HG02870 (cell line): ENCODE data around the gene PDE1A.

Experiments
- ATAC-seq: cut with Tn5 transposase; IDR thresholded peaks from one replicate; pipeline ENCODE4 v1.9.1; 2021; ENCODE audit warnings: mild to moderate bottlenecking, moderate library complexity; ENCODE audit not compliant: unreplicated experiment

The PDE1A gene

DNA sequence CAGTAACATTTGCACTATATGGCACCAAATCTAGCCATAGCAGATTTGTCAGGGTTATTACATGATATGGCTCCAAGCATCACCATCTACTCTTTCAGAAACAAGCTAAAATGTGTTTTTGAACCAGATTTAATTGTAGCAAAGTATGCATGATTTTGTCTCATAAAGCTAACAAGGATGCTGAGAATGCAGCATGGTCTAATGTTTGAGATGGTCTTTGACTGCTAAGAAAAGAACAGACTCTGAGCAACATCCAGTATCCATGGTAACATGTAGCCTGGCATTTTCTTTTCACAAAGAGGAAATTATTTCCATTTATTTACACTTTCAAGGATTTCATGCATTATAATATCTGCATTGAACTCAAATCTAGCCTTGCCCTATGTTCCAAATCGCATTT is 206.5 kb downstream of the PDE1A start:
- ATAC-seq, result no peak

GRCh38 chr2:182210669-182211068 is 216.2 kb downstream of the PDE1A start:
- ATAC-seq, result no peak

GRCh38 chr2:182208421-182208820 is 218.4 kb downstream of the PDE1A start:
- ATAC-seq, result no peak

DNA sequence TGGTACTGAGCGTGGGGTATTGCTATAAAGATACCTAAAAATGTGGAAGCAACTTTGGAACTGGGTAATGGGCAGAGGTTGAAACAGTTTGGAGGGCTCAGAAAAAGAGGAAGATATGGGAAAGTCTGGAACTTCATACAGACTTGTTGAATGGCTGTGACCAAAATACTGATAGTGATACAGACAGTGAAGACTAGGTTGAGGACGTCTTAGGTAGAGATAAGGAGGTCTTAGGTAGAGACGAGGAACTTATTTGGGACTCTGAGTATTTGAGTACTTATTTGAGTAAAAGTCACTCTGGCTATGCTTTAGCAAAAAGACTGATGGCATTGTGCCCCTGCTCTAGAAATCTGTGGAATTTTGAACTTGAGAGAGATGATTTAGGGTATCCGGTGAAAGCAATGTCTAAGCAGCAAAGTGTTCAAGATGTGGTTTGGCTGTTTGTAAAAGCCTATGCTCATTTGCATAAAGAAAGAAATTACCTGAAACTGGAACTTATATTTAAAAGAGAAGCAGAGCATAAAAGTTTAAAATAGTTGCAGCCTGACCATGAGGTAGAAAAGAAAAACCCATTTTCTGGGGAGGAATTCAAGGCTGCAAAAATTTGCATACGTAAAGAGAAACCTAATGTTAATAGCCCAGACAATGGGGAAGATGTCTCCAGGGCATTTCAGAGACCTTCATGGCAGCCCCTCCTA is 219.6 kb downstream of the PDE1A start:
- ATAC-seq, result peak; percentile 69

DNA sequence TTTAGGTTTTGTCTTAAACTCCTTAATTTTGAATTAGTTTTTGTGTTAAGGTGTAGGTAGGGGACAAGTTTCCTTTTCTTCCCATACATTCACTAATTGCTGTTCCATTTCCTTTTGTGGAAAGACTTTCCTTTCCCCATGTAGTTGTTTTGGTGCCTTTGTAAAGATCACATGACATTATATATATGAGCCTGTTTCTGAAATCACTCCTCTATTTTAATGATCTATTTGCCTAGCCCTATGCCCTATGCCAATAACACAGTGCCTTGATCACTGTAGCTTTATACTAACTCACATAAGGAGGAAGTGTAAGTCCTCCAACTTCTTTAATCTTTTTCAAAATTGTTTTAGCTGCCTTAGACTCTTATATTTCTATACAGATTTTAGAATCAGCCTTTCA is 229.3 kb downstream of the PDE1A start:
- ATAC-seq, result no peak

DNA sequence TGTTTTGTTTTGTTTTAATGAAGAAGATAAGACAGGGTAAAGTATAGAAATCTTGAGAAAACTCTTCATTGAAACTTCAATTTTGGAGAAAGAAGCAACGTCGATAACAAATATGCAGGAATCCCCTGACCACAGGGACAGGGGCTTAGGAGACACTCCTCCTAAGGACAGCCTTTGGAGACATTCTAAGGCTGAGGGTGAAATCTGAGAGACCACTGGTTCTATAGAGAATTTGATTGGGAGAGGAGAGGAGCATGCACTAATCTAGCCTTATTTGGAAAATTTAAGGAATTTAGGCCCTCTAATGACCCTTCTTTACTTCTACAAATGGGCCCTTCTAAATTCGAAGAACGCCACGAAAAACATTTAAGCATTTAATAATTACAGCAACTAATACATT is 233.5 kb downstream of the PDE1A start:
- ATAC-seq, result no peak

GRCh38 chr2:182191061-182191460 is 235.8 kb downstream of the PDE1A start:
- ATAC-seq, result no peak

GRCh38 chr2:182187130-182187529 is 239.7 kb downstream of the PDE1A start:
- no peak for ATAC-seq

- ATAC-seq, result peak; percentile 62
Measured at GRCh38 chr2:182186132-182186735, 240.6 kb downstream of the PDE1A start.

- no peak for ATAC-seq
Measured at GRCh38 chr2:182182436-182182835, 244.4 kb downstream of the PDE1A start.

GRCh38 chr2:182181381-182181780 is 245.5 kb downstream of the PDE1A start:
- no peak for ATAC-seq

- no peak for ATAC-seq
Measured at GRCh38 chr2:182179176-182179575, 247.7 kb downstream of the PDE1A start.

DNA sequence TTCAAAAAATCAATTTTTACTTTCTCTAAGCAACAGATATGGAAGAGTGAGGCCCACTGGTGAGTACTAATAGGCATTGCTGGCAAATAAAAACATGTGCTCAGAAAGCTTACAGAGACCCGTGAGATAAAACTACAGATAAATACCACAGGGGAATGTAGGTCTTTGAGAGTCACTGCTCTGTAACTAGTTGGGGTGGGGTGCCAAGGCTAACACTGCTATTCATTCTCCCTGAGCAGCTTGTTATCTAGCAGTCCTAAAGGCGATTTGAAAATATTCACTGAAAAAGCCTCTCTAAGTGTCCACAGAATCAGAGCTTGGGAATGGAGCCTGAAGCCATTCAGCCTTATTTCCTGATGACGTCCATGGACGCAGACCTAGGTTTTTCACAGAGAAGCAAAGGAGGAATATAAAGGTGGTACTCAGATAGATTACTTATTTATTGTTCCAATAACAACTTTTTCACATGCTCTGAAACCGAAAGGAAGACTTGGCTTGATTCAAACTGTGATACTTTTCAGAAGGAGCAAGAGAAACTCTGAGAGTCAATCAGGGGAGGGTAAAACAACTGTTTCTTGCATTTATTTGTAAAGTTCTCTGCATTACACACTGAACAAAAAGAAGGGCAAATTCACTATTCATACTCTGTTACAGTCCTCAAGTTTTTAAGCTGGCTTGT is 252.8 kb downstream of the PDE1A start:
- ATAC-seq, result no peak

GRCh38 chr2:182170341-182170740 is 256.5 kb downstream of the PDE1A start:
- no peak for ATAC-seq

DNA sequence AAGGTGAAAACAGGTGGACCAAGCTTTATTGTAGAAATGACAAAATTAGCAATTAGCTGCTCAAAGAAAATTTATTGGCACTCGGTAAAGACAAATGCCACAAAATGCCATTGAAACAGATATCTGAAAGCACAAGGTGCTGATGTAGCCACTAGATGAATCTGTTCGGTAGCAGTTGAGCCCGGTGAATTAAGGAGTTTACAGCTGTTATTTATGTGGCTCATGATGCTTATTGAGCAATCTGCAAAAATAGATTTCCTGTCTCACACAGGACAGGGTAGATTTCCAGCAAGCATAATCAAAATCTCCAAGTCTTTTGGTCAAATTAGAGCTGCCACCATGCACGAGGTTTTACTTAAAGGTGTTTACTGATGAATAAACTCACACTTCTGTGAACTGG is 259.0 kb downstream of the PDE1A start:
- no peak for ATAC-seq

- ATAC-seq, result no peak
Measured at GRCh38 chr2:182166841-182167240, 260.0 kb downstream of the PDE1A start.

DNA sequence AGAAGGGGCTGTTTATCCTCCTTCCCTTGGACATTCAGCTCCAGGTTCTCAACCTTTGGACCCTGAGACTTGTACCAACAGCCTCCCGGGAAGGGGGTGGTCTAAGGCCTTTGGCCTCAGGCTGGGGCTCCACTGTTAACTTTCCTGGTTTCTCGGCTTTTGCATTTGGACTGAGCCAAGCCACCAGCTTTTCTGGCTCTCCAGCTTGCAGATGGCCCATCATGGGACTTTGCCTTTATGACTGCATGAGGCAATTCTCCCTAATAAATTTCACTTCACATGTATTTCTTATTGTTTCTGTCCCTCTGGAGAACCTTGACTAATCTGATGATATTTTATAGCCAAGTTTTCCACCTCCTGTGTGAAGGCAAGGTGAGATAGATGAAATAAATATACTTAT is 260.4 kb downstream of the PDE1A start:
- no peak for ATAC-seq

DNA sequence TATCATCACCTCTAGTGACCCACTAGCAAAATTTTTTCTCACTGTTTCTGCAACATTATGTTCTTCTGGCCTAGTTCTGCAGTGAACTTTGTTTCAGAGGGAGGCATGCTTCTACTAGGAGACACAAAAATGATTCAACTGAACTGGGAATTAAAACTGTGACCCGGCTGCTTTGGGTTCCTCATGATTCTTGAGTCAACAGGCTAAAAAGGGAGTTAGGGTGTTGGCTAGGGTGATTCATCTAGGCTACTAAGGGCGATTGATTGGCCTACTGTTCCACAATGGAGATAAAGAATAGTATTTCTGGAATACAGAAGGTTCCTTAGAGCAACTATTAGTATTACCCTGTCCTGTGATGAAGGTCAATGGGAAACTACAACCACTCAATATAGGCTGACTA is 261.6 kb downstream of the PDE1A start:
- no peak for ATAC-seq

DNA sequence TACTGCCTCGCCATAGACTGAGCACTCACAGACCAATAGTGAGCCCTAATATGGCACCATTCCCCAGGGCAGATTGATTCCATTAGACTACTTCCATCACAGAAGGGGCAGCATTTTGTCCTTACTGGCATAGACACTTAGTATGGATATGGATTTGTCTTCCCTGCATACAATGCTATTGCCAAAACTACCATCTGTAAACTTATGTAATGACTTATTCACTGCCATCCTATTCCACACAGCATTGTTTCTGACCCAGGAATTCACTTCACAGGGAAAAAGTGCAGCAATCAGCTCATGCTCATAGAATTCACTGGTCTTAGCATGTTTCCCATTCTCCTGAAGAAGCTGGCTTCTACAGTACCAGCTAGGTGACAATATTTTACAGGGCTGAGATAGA is 262.1 kb downstream of the PDE1A start:
- ATAC-seq, result no peak

DNA sequence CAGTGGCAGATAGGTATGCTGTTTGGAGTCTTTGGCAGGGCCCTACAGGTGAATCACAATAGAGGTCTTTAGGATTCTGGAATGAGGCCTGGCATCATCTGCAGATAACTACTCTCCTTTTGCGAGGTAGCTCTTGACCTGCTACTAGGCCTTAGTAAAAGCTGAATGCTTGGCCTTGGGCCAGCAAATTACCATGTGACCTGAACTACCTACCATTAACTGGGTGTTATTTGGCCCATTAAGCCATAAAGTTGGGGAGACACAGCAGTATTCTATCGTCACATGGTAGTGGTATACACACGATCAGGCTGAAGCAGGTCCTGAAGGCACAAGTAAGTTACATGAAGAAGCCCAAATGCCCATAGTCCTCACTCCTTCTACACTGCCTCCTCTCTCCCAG is 263.0 kb downstream of the PDE1A start:
- ATAC-seq, result no peak

GRCh38 chr2:182148344-182148743 is 278.5 kb downstream of the PDE1A start:
- no peak for ATAC-seq

DNA sequence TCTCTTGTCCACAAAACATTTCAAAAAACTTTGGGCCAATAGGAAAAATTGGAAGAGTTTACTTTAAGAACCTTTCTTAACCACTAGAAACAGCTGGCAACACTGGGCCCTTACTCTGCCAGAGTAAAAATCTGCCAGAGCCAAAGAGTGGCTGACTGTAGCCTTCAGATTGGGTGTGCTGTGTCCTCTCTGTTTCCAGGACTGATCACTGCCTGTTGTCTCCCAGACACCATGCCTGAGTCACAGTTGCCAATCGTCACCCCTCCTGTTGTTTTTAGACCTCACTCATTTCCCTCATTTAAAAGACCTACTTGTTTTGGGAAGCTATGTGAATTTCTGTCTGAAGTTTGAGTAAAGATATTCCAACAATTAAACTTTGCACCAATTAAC is 282.1 kb downstream of the PDE1A start:
- ATAC-seq, result no peak
